Pancreas (tissue), 10 donors: Measurements from ENCODE around the gene TNFRSF1B. TPM values are rescaled to one million over a fixed set of nuclear protein-coding genes. Genes with fewer than 3 reads are reported as not detected.

Experiments used
- ATAC-seq, 4 donors: fragments of 200-7000 bp; cut with Tn5 transposase; one replicate each; pipeline versions ENCODE4 v1.8.0 to v1.9.1; 2020; ENCODE audit warnings: mild to moderate bottlenecking in 4 of 4, moderate library complexity in 4 of 4
- DNase-seq, 6 donors: peaks; one replicate each; pipeline ENCODE4 v3.0.0-alpha.2; 2020
- FAIRE-seq: peaks from 2 replicates; lab custom pipeline; 2012; peaks lifted over from hg19 to GRCh38; lab: Jason Lieb, UNC
- H3K27ac ChIP-seq, 4 donors: fragments of 200-600 bp; sonication (generic); 1 replicate in 3 of 4; 2 replicates in 1 of 4; pipeline versions ENCODE4 v1.5.0 to v1.8.0; 2020
- H3K27me3 ChIP-seq, 4 donors: fragments of 200-600 bp; one replicate each; pipeline ENCODE4 v1.8.0; 2021
- H3K36me3 ChIP-seq, 3 donors: fragments of 200-600 bp; sonication (generic) in 1 of 3; one replicate each; pipeline versions ENCODE4 v1.5.0 to v1.8.0; 2020 to 2021
- H3K4me1 ChIP-seq, 3 donors: fragments of 200-600 bp; one replicate each; pipeline ENCODE4 v1.8.0; 2021
- H3K4me3 ChIP-seq, 4 donors: fragments of 200-600 bp; sonication (generic) in 2 of 4; one replicate each; pipeline versions ENCODE4 v1.5.0 to v1.8.0; 2020 to 2021
- H3K9me3 ChIP-seq, 4 donors: fragments of 200-600 bp; one replicate each; pipeline ENCODE4 v1.8.0; 2021
- CTCF ChIP-seq, 4 donors: fragments of 200-600 bp; sonication (generic) in 3 of 4; IDR thresholded peaks; one replicate each; pipeline versions ENCODE4 v1.5.0 to v1.8.0; 2021; ENCODE audit warnings: antibody characterized with exemption in 4 of 4
- WGBS, 2 donors: extraction: QIAGEN DNeasy Blood & Tissue Kit; methylation state at CpG; one replicate each; pipeline ENCODE4 v1.1.7; 2013; 5-methylcytosine and 5-hydroxymethylcytosine counted together
- intact Hi-C, 3 donors: fragments of 100-400 bp; cut with DNase I; formaldehyde crosslinking; loops; one replicate each; pipeline versions ENCODE4 v1.11.1 to v1.14.2; 2022
- polyA plus RNA-seq, 2 donors: library from polyadenylated mRNA; stranded (reverse); fragments of 200-250 nt; gene quantifications; one replicate each; pipeline ENCODE4 v1.2.3, GENCODE V29; 2013
- total RNA-seq, 6 donors: library from RNA; stranded (reverse); fragmentation: NEBNext Ultra II Directional in 4 of 6; extraction: Animal tissue kit (Norgen Biotek cat#: 25700) in 4 of 6; gene quantifications; one replicate each; pipeline versions ENCODE4 v1.2.1 to v1.2.4, GENCODE V29; 2021 to 2023
- donor health status: healthy with polysubstance abuse.
- donor health status: DM: no; HTN: no; CAD: no; lungs with moderate emphysema.
- donor health status: DM: no; HTN: no; CAD: no.
- donor health status: control.
- donor health status: control.
- donor health status: Bipolar disorder and iron deficiency.
- donor health status: DM: yes; HTN: yes; CAD: no.
- donor health status: DM: no; HTN: no; CAD: no.
- donor health status: DM: no; HTN: no; CAD: no.
- donor health status: DM: yes; HTN: yes; CAD: no.

Gene TNFRSF1B
- total and polyA plus RNA-seq, 8 donors = 2.1 to 20.2 (median 4.4) TPM

GRCh38 chr1:12173041-12173509, 6.3 kb downstream of the TNFRSF1B start:
- WGBS, 2 donors = 71 to 80% methylated on average over 3 of the region's 3 CpGs
- H3K4me3 ChIP-seq = no peak overlapping the region
- TF ChIP-seq CTCF (IDR thresholded peaks at IDR 0.05) = no peak
- H3K27ac ChIP-seq = peak overlapping the region in 2 of 4 donors; percentile 51 to 60
- no peaks in the 10 kb centered on the region for H3K36me3 ChIP-seq
- ATAC-seq (no peak), DNase-seq (no peak), FAIRE-seq (no peak)
- H3K27me3 ChIP-seq = no peaks in the 10 kb centered on the region
- H3K4me1 ChIP-seq = peaks cover 0 to 3% (median 0%) of the 10 kb centered on the region in 3 donors
- H3K9me3 ChIP-seq = no peaks in the 10 kb centered on the region
- intact Hi-C loops = no loop called here

DNA sequence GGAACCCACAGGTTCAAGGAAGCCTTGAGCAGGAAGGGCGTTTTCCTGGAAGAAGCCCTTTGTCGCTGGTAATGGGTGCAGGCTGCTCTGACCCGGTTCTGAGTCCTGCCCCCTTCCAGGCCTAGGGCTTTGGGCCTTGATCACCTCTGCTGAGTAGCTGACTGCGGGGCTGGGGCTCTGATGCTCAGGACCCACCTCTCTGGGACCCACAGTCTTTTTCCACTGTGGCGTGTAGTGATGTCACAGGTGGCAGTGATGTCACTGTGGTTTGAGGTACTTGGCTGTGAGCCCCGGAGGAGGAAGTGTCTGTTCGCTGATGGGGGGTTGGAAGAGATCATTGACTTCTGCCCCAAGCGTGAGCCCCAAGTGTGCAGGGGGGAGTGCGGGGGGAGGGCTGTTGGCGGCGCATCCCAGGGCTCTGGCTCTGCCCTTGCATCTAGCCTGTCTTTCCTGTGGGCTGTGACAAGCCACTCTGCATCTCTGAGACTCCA, 6.9 kb downstream of the TNFRSF1B start:
- peak overlapping the region in 2 of 4 donors; percentile 51 to 60 for H3K27ac ChIP-seq
- DNase-seq = peak in 1 of 6 donors; percentile 62
- H3K36me3 ChIP-seq = no peaks in the 10 kb centered on the region
- ATAC-seq = peak in 3 of 4 donors; percentile 28 to 57 (median 42)
- H3K27me3 ChIP-seq = no peaks in the 10 kb centered on the region
- no peak overlapping the region for H3K4me3 ChIP-seq
- intact Hi-C loops = no loop called here
- H3K9me3 ChIP-seq = no peaks in the 10 kb centered on the region
- H3K4me1 ChIP-seq = peaks cover 0 to 3% (median 0%) of the 10 kb centered on the region in 3 donors
- TF ChIP-seq CTCF (IDR thresholded peaks at IDR 0.05) = no peak
- FAIRE-seq = no peak
- WGBS, 2 donors = 64 to 65% methylated on average over 11 of the region's 11 CpGs

DNA sequence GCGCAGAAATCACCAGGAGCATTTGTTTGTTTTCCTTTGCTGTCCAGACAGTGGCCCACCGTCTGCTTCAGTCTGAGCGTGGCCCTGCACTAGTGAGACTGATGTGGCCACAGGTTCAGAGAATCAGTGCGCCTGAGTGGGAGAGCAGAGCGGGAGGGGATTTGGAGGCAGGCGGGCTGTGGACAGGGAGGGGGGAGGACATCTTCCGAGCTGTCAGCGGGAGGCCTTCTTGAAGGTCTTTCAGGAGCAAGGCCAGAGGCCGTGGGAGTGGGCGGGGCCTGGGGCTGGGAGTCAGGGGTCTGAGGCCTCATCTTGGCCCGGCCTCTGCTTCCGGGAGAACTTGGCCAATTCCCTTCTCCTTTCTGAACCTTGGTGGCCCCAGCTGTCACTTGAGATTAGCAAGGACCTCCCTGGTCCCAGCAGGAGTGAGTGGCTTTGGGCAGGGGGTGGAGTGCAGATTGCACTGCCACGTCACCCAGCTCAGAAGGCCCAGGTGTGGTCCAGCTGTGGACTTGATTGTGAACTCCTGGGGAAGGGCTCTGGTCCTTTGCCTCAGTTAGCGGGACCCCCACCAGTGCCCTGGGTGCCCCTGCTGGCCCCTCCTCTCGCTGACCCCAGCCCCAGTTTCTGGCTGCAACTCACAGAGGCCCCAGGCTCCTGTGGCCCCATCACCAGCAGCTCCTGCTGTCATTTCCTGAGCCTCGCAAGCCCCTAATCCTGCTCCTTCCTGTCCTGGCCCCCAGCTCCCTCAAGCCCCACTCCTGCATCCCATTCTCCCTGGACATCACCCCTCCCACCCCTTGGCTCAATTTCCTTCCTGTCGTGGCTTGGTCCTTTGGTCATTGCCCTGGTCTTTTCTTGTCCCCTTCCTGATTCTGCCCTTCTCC, 8.4 kb downstream of the TNFRSF1B start:
- FAIRE-seq = no peak
- DNase-seq = no peak
- no peaks in the 10 kb centered on the region for H3K9me3 ChIP-seq
- peaks cover 0 to 3% (median 0%) of the 10 kb centered on the region in 3 donors for H3K4me1 ChIP-seq
- no peaks in the 10 kb centered on the region for H3K36me3 ChIP-seq
- H3K27ac ChIP-seq = peak overlapping the region in 2 of 4 donors; percentile 22 to 36
- 76 to 79% methylated on average over 17 of the region's 17 CpGs for WGBS, 2 donors
- no peaks in the 10 kb centered on the region for H3K27me3 ChIP-seq
- intact Hi-C loops = no loop called here
- no peak for TF ChIP-seq CTCF (IDR thresholded peaks at IDR 0.05)
- ATAC-seq = peak in 1 of 4 donors; percentile 10
- H3K4me3 ChIP-seq = no peak overlapping the region

DNA sequence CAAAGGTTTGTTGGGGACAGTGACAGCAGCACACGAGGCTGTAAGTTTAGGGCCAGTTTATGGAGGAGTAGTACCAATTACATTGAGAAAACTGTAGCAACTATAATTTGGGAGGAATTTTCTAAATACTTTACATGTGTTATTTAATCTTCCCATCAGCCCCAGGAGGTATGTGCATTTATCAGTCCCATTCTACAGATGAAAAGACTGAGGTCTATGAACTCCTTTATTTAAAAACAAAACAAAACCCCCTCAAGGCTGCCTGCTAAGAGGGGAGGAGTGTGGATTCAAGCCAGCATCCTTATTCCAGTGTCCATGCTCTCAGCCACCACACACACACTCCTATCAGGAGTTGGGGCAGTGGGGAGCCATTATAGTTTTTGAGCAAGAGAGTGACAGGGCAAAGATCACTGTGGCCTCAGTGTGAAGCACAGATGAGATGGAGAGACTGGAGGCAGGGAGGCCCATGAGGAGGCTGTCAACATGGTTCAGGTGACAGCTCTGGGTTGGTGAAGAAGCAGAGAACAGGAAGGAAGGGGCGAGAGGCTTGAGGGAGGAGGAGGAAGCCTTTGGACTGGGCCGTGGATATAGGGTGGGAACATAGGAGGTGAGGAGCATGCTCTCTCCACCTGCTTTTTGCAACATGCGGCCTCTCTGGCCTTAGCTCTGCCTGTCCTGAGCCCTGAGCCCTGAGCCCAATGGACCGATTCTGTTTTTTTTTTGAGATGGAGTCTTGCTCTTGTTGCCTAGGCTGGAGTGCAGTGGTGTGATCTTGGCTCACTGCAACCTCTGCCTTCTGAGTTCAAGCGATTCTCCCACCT, 9.7 kb downstream of the TNFRSF1B start:
- WGBS, 2 donors = 72 to 75% methylated on average over 6 of the region's 6 CpGs
- no peak for ATAC-seq
- FAIRE-seq = no peak
- no peaks in the 10 kb centered on the region for H3K9me3 ChIP-seq
- intact Hi-C loops = no loop called here
- TF ChIP-seq CTCF (IDR thresholded peaks at IDR 0.05) = no peak
- no peak overlapping the region for H3K27ac ChIP-seq
- H3K27me3 ChIP-seq = no peaks in the 10 kb centered on the region
- H3K36me3 ChIP-seq = no peaks in the 10 kb centered on the region
- no peak for DNase-seq
- no peak overlapping the region for H3K4me3 ChIP-seq
- H3K4me1 ChIP-seq = peaks cover 0 to 3% (median 0%) of the 10 kb centered on the region in 3 donors
